ENCODE results near the gene DUSP6. TPM values are rescaled to one million over a fixed set of nuclear protein-coding genes. Genes with fewer than 3 reads are reported as not detected.

Gene DUSP6, protein sequence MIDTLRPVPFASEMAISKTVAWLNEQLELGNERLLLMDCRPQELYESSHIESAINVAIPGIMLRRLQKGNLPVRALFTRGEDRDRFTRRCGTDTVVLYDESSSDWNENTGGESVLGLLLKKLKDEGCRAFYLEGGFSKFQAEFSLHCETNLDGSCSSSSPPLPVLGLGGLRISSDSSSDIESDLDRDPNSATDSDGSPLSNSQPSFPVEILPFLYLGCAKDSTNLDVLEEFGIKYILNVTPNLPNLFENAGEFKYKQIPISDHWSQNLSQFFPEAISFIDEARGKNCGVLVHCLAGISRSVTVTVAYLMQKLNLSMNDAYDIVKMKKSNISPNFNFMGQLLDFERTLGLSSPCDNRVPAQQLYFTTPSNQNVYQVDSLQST
- total RNA-seq = 1 to 10 TPM in 1 of 2 experiments, under 1 TPM in 1; 0.90 to 1.9 TPM
- polyA plus RNA-seq = 1 to 10 TPM; 1.4 to 2.2 TPM

- Mint-ChIP-seq H3K27ac (peak within 1 kb of the TSS; percentile 86 to 95 (median 92)), H3K36me3 (peaks cover 0 to 8% of the 10 kb centered on the region in 2 donors), H3K4me1 (peaks cover 27 to 56% (median 40%) of the 10 kb centered on the region in 4 donors), H3K4me3 (peak within 1 kb of the TSS; percentile 87 to 98 (median 92)), H3K27me3 (no peaks in the 10 kb centered on the region), H3K9me3 (peaks cover 0 to 1% (median 0%) of the 10 kb centered on the region in 8 donors)
- Histone ChIP-seq H3K27ac (ENCODE audit: low read depth, low read length) (peak within 1 kb of the TSS; percentile 68), H3K4me1 (ENCODE audit: insufficient read depth, low read length) (peaks cover 48% of the 10 kb centered on the region), H3K36me3 (ENCODE audit: insufficient read depth, low read length) (no peaks in the 10 kb centered on the region), H3K27me3 (ENCODE audit: insufficient read depth, low read length) (no peaks in the 10 kb centered on the region), H3K4me3 (ENCODE audit: low read length in 2 of 2) (peak within 1 kb of the TSS; percentile 70 to 83), H3K9me3 (ENCODE audit: control insufficient read depth in 1 of 2, low read length in 2 of 2) (no peaks in the 10 kb centered on the region)
- DNase-seq = peak; percentile 86 to 95 (median 90)
- ChIA-PET POLR2A (ENCODE audit: partially characterized antibody) (interaction anchor here (0.7 to 2.7 kb wide), 16 partner anchors 12 to 1209 kb away, joined by 3 to 16 read pairs (median 6); partner anchors contain the start of genes ATP2B1, GALNT4 and POC1B), CTCF (ENCODE audit: partially characterized antibody) (interaction anchor here (0.8 to 2.4 kb wide), 7 partner anchors 72 to 335 kb away, joined by 3 to 10 read pairs (median 4); partner anchors contain the start of gene GALNT4)
- intact Hi-C loops (cut with micrococcal nuclease) = loop anchor here (1.0 to 5.0 kb wide), 11 partner anchors 45 to 1210 kb away; partner anchors contain the start of genes CEP290, POC1B and TMTC3
Observed at GRCh38 chr12:89352492-89353187, at the start of gene DUSP6. Gene DUSP6, minus strand, starts transcription at chr12:89352501. Its CDS starts 462 bp downstream, at chr12:89352039.

DNA sequence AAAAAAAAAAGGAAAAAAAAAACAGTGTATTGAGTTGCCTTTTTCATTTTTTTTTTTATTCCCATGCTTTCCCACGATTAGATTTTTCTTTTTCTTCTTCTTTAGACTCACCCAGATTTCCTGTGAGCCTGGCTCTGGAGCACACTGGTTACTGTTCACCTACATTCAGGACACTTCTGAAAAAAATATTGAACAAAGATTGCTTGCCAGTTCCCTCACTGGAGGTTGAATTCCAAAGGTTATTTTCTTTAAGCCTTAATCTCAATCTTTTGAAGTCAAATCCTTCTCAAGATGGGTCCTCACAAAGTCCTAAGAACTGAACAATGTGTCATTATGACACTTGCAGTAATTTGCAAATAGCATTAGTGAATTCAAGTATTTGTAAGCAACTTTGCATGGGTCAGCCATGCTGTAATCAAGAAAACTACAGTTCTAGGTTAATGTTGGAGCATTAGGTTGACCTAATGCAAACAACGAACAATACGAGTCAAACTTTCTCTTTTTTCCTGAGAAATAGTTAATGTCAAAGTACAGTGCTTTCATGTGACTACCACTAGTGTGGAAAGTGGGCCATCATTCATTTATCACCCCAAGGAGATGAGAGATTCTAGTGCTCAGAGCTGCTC lies 49.2 kb upstream of the DUSP6 start:
- Histone ChIP-seq H3K27me3 (ENCODE audit: insufficient read depth, low read length) (no peaks in the 10 kb centered on the region), H3K9me3 (ENCODE audit: control insufficient read depth in 1 of 2, low read length in 2 of 2) (no peaks in the 10 kb centered on the region), H3K4me1 (ENCODE audit: insufficient read depth, low read length) (peaks cover 13% of the 10 kb centered on the region), H3K27ac (ENCODE audit: low read depth, low read length) (no peak overlapping the region), H3K36me3 (ENCODE audit: insufficient read depth, low read length) (no peaks in the 10 kb centered on the region), H3K4me3 (ENCODE audit: low read length in 2 of 2) (no peak overlapping the region)
- Mint-ChIP-seq H3K27me3 (no peaks in the 10 kb centered on the region), H3K36me3 (peaks cover 1 to 6% of the 10 kb centered on the region in 2 donors), H3K4me1 (peaks cover 10 to 25% (median 14%) of the 10 kb centered on the region in 4 donors), H3K27ac (peak overlapping the region in 2 of 7 donors; percentile 19 to 48), H3K9me3 (peaks cover 0 to 4% (median 0%) of the 10 kb centered on the region in 8 donors), H3K4me3 (no peak overlapping the region)
- ChIA-PET POLR2A (ENCODE audit: partially characterized antibody) (no interaction called here), CTCF (ENCODE audit: partially characterized antibody) (interaction anchor here (0.7 kb wide), 1 partner anchor 58 kb away, joined by 4 read pairs; no protein-coding TSS in a partner anchor)
- intact Hi-C loops (cut with micrococcal nuclease) = no loop called here
- DNase-seq = no peak

- ChIA-PET CTCF (ENCODE audit: partially characterized antibody) (interaction anchor here (0.5 to 0.6 kb wide), 2 partner anchors 36 to 111 kb away, joined by 3 read pairs; no protein-coding TSS in a partner anchor), POLR2A (ENCODE audit: partially characterized antibody) (interaction anchor here (0.6 kb wide), 1 partner anchor 125 kb away, joined by 3 read pairs; the partner anchor contains the start of gene POC1B)
- Histone ChIP-seq H3K4me3 (ENCODE audit: low read length in 2 of 2) (no peak overlapping the region), H3K9me3 (ENCODE audit: control insufficient read depth in 1 of 2, low read length in 2 of 2) (no peaks in the 10 kb centered on the region), H3K4me1 (ENCODE audit: insufficient read depth, low read length) (peaks cover 13% of the 10 kb centered on the region), H3K36me3 (ENCODE audit: insufficient read depth, low read length) (no peaks in the 10 kb centered on the region), H3K27me3 (ENCODE audit: insufficient read depth, low read length) (no peaks in the 10 kb centered on the region), H3K27ac (ENCODE audit: low read depth, low read length) (no peak overlapping the region)
- Mint-ChIP-seq H3K9me3 (peaks cover 0 to 4% (median 0%) of the 10 kb centered on the region in 8 donors), H3K27me3 (no peaks in the 10 kb centered on the region), H3K4me1 (peaks cover 10 to 30% (median 14%) of the 10 kb centered on the region in 4 donors), H3K4me3 (no peak overlapping the region), H3K36me3 (peaks cover 1 to 6% of the 10 kb centered on the region in 2 donors), H3K27ac (peak overlapping the region in 1 of 7 donors; percentile 32)
- DNase-seq = no peak
- intact Hi-C loops (cut with micrococcal nuclease) = no loop called here
Observed at GRCh38 chr12:89400415-89400814, 48.1 kb upstream of the DUSP6 start.

- Mint-ChIP-seq H3K36me3 (peaks cover 0 to 3% of the 10 kb centered on the region in 2 donors), H3K9me3 (peaks cover 0 to 2% (median 0%) of the 10 kb centered on the region in 8 donors), H3K27me3 (no peaks in the 10 kb centered on the region), H3K4me3 (peak overlapping the region in 1 of 8 donors; percentile 8), H3K4me1 (peaks cover 10 to 32% (median 15%) of the 10 kb centered on the region in 4 donors), H3K27ac (peak overlapping the region in 3 of 7 donors; percentile 37 to 87 (median 52))
- ChIA-PET POLR2A (ENCODE audit: partially characterized antibody) (no interaction called here), CTCF (ENCODE audit: partially characterized antibody) (no interaction called here)
- Histone ChIP-seq H3K27ac (ENCODE audit: low read depth, low read length) (no peak overlapping the region), H3K4me3 (ENCODE audit: low read length in 2 of 2) (no peak overlapping the region), H3K4me1 (ENCODE audit: insufficient read depth, low read length) (peaks cover 14% of the 10 kb centered on the region), H3K9me3 (ENCODE audit: control insufficient read depth in 1 of 2, low read length in 2 of 2) (no peaks in the 10 kb centered on the region), H3K36me3 (ENCODE audit: insufficient read depth, low read length) (no peaks in the 10 kb centered on the region), H3K27me3 (ENCODE audit: insufficient read depth, low read length) (no peaks in the 10 kb centered on the region)
- intact Hi-C loops (cut with micrococcal nuclease) = loop anchor here (5.0 kb wide), 1 partner anchor 43 kb away; the partner anchor contains the start of gene DUSP6
- no peak for DNase-seq
Observed at GRCh38 chr12:89395712-89396111, 43.4 kb upstream of the DUSP6 start.

- H3K4me3 ChIP-seq (ENCODE audit: low read length in 2 of 2) = no peak overlapping the region
- H3K4me1 ChIP-seq (ENCODE audit: insufficient read depth, low read length) = peaks cover 26% of the 10 kb centered on the region
- POLR2A ChIA-PET (ENCODE audit: partially characterized antibody) = no interaction called here
- no peak overlapping the region for H3K4me3 Mint-ChIP-seq
- H3K9me3 ChIP-seq (ENCODE audit: control insufficient read depth in 1 of 2, low read length in 2 of 2) = no peaks in the 10 kb centered on the region
- peaks cover 0 to 3% of the 10 kb centered on the region in 2 donors for H3K36me3 Mint-ChIP-seq
- H3K4me1 Mint-ChIP-seq = peaks cover 18 to 38% (median 21%) of the 10 kb centered on the region in 4 donors
- H3K9me3 Mint-ChIP-seq = peaks cover 0 to 2% (median 0%) of the 10 kb centered on the region in 8 donors
- no peak overlapping the region for H3K27ac ChIP-seq (ENCODE audit: low read depth, low read length)
- no peak for DNase-seq
- no peaks in the 10 kb centered on the region for H3K27me3 ChIP-seq (ENCODE audit: insufficient read depth, low read length)
- no peaks in the 10 kb centered on the region for H3K36me3 ChIP-seq (ENCODE audit: insufficient read depth, low read length)
- intact Hi-C loops (cut with micrococcal nuclease) = no loop called here
- H3K27ac Mint-ChIP-seq = no peak overlapping the region
- CTCF ChIA-PET (ENCODE audit: partially characterized antibody) = no interaction called here
- no peaks in the 10 kb centered on the region for H3K27me3 Mint-ChIP-seq
Observed at GRCh38 chr12:89393551-89394121, 41.3 kb upstream of the DUSP6 start.

GRCh38 chr12:89392391-89392790 lies 40.1 kb upstream of the DUSP6 start:
- H3K4me3 Mint-ChIP-seq = no peak overlapping the region
- H3K27ac ChIP-seq (ENCODE audit: low read depth, low read length) = no peak overlapping the region
- H3K4me3 ChIP-seq (ENCODE audit: low read length in 2 of 2) = no peak overlapping the region
- peaks cover 0 to 2% (median 0%) of the 10 kb centered on the region in 8 donors for H3K9me3 Mint-ChIP-seq
- no peaks in the 10 kb centered on the region for H3K27me3 Mint-ChIP-seq
- no peaks in the 10 kb centered on the region for H3K27me3 ChIP-seq (ENCODE audit: insufficient read depth, low read length)
- H3K36me3 Mint-ChIP-seq = peaks cover 0 to 3% of the 10 kb centered on the region in 2 donors
- H3K36me3 ChIP-seq (ENCODE audit: insufficient read depth, low read length) = no peaks in the 10 kb centered on the region
- no peak overlapping the region for H3K27ac Mint-ChIP-seq
- ChIA-PET POLR2A (ENCODE audit: partially characterized antibody) (no interaction called here), CTCF (ENCODE audit: partially characterized antibody) (no interaction called here)
- intact Hi-C loops (cut with micrococcal nuclease) = no loop called here
- H3K4me1 ChIP-seq (ENCODE audit: insufficient read depth, low read length) = peaks cover 17% of the 10 kb centered on the region
- H3K9me3 ChIP-seq (ENCODE audit: control insufficient read depth in 1 of 2, low read length in 2 of 2) = no peaks in the 10 kb centered on the region
- H3K4me1 Mint-ChIP-seq = peaks cover 11 to 27% (median 11%) of the 10 kb centered on the region in 4 donors
- DNase-seq = no peak
